ENCODE results near the gene NEURL1.

The NEURL1 gene

DNA sequence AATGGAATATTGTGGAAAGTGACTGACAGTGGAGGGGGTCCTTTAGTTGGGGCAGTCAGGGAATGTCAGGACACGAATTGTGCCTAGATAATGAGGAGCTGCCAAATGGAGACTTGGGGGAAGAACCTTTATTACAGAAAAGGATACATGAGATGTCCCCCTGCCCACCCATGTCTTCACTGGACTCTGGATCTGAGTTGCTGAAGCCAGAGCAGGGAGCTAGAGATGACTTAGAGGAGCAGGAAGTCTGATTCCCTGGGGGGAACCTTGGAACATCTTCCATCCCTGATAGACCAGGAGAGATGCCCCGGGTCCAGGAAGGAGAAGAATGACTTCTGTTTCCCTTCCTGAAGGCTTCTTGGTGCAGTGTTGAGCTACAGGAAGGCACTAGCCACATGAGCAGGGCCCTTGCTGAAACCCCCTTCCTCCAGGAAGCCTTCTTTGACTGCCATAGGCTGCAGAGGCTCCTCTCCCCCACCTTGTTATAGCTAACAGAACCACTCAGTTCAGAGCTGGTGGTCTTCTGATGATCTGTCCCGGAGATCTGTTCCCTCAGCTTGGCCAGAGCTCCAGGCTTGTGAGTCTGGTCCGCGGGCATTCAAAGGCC is 747 bp upstream of the NEURL1 start:
- H3K27me3 ChIP-seq (replicated peaks; ENCODE audit: control insufficient read depth, insufficient read depth, low read length), result peaks cover 5% of the 10 kb centered on the region

GRCh38 chr10:103493916-103494877 is 692 bp downstream of the NEURL1 start:
- Histone ChIP-seq H3K36me3 (ENCODE audit: control insufficient read depth, insufficient read depth, low read length) (no peaks in the 10 kb centered on the region), H3K27me3 (replicated peaks; ENCODE audit: control insufficient read depth, insufficient read depth, low read length) (peaks cover 5% of the 10 kb centered on the region), H3K4me3 (replicated peaks; ENCODE audit: low read depth, low read length) (peak overlapping the region; percentile 39)
- peak; percentile 47 for DNase-seq (ENCODE audit: extremely low read depth, insufficient read length)
- no peak for TF ChIP-seq CTCF (IDR thresholded peaks at IDR 0.05; ENCODE audit: insufficient read depth, low read length, poor library complexity, severe bottlenecking)

More for the DNA sequence above, 747 bp upstream of the NEURL1 start:
- H3K4me3 ChIP-seq (replicated peaks; ENCODE audit: low read depth, low read length), result peak overlapping the region; percentile 39
- H3K36me3 ChIP-seq (ENCODE audit: control insufficient read depth, insufficient read depth, low read length), result no peaks in the 10 kb centered on the region
- TF ChIP-seq CTCF (IDR thresholded peaks at IDR 0.05; ENCODE audit: insufficient read depth, low read length, poor library complexity, severe bottlenecking), result no peak
- no peak for DNase-seq (ENCODE audit: extremely low read depth, insufficient read length)

GRCh38 chr10:103495321-103495720 is 1.8 kb downstream of the NEURL1 start:
- Histone ChIP-seq H3K4me3 (replicated peaks; ENCODE audit: low read depth, low read length) (no peak overlapping the region), H3K36me3 (ENCODE audit: control insufficient read depth, insufficient read depth, low read length) (no peaks in the 10 kb centered on the region), H3K27me3 (replicated peaks; ENCODE audit: control insufficient read depth, insufficient read depth, low read length) (peaks cover 5% of the 10 kb centered on the region)
- TF ChIP-seq CTCF (IDR thresholded peaks at IDR 0.05; ENCODE audit: insufficient read depth, low read length, poor library complexity, severe bottlenecking), result no peak
- no peak for DNase-seq (ENCODE audit: extremely low read depth, insufficient read length)

DNA sequence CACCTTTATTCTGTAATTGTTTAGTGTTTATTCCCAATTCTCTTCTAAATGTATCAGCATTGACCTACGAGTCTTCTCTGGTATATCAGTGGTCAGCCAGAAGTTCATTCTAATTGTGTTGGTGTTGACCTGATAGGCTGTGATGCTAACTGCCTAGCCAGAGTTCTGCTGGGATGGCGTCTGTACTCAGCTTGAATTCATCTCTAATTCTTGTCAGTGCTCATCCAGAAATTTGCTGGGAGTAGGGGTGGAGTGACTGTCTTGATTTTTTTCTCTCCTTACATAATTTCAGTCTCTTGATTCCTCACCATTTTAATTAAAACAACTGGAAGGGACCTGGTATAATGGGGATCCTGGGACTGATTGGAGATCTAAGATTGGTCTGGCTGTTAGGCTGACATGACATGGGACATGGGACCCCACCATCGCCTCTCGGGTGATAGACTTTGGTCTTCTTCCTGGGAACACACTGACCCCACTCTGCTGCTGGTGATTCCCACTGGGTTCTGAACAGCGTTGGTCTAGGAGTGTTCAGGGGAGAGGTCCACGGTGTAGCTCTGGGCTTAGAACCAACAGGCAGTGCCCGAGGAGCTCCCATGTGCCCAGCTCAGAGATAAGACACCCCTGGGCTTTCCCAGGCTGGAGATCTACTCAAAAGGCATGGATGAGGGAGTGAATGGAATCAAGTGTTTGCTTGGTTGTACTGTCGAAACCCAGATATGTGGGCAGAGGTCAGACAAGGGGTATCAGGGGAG is 3.8 kb downstream of the NEURL1 start:
- peaks cover 5% of the 10 kb centered on the region for H3K27me3 ChIP-seq (replicated peaks; ENCODE audit: control insufficient read depth, insufficient read depth, low read length)
- no peak overlapping the region for H3K4me3 ChIP-seq (replicated peaks; ENCODE audit: low read depth, low read length)

More for the DNA sequence above, 3.8 kb downstream of the NEURL1 start:
- H3K36me3 ChIP-seq (ENCODE audit: control insufficient read depth, insufficient read depth, low read length), result no peaks in the 10 kb centered on the region
- DNase-seq (ENCODE audit: extremely low read depth, insufficient read length), result no peak
- TF ChIP-seq CTCF (IDR thresholded peaks at IDR 0.05; ENCODE audit: insufficient read depth, low read length, poor library complexity, severe bottlenecking), result no peak
